ENCODE measurements around the gene CDH23.
A peak's percentile ranks its signal among the peaks of the same experiment; 100 is the strongest.

CDH23 gene

GRCh38 chr10:71636588-71636987, 239.9 kb downstream of the CDH23 start:
- Histone ChIP-seq H2BK5ac (ENCODE audit: low read depth, low read length, poor library complexity) (no peak overlapping the region), H3K4me3 (ENCODE audit: low read depth, low read length) (no peak overlapping the region), H3K27me3 (ENCODE audit: insufficient read depth, low read length) (no peaks in the 10 kb centered on the region), H2AK5ac (ENCODE audit: low read length) (no peak overlapping the region), H3K27ac (ENCODE audit: low read depth, low read length) (no peak overlapping the region), H3K14ac (ENCODE audit: low read length) (no peak overlapping the region), H3K36me3 (ENCODE audit: control insufficient read depth in 1 of 2, insufficient read depth in 2 of 2, low read length in 2 of 2) (no peaks in the 10 kb centered on the region), H3K18ac (ENCODE audit: low read length) (no peak overlapping the region), H2BK120ac (ENCODE audit: insufficient read depth, low read length, poor library complexity) (no peak overlapping the region), H3K9ac (ENCODE audit: low read length) (no peak overlapping the region), H3K4me1 (ENCODE audit: control insufficient read depth in 1 of 2, insufficient read depth in 2 of 2, low read length in 2 of 2) (peaks cover 2 to 4% of the 10 kb centered on the region in 2 experiments), H2BK12ac (ENCODE audit: low read length) (no peak overlapping the region), H3K4ac (ENCODE audit: low read depth, low read length) (no peak overlapping the region), H2AFZ (ENCODE audit: insufficient read depth, low read length, poor library complexity) (no peak overlapping the region), H3K79me1 (ENCODE audit: low read length) (no peaks in the 10 kb centered on the region), H3K79me2 (ENCODE audit: control insufficient read depth, insufficient read depth, low read length, poor library complexity) (peaks cover 2% of the 10 kb centered on the region), H3K23ac (ENCODE audit: low read length) (no peak overlapping the region), H3K9me3 (ENCODE audit: insufficient read depth, low read depth, low read length) (peaks cover 2% of the 10 kb centered on the region), H4K12ac (ENCODE audit: low read depth, low read length) (no peak overlapping the region), H4K91ac (ENCODE audit: low read depth, low read length) (no peak overlapping the region), H4K8ac (ENCODE audit: low read depth, low read length) (no peak overlapping the region), H3K4me2 (ENCODE audit: low read length) (no peak overlapping the region)
- no CpG with 5 or more reads among the region's 5 CpGs for WGBS (ENCODE audit: extremely low coverage, insufficient coverage, insufficient read length)
- DNase-seq, result no peak

GRCh38 chr10:71637305-71637704, 240.6 kb downstream of the CDH23 start:
- no peak overlapping the region for H4K91ac ChIP-seq (ENCODE audit: low read depth, low read length)
- H3K9ac ChIP-seq (ENCODE audit: low read length), result no peak overlapping the region
- no peaks in the 10 kb centered on the region for H3K79me1 ChIP-seq (ENCODE audit: low read length)
- no peaks in the 10 kb centered on the region for H3K27me3 ChIP-seq (ENCODE audit: insufficient read depth, low read length)
- H3K4me3 ChIP-seq (ENCODE audit: low read depth, low read length), result no peak overlapping the region
- H3K4me1 ChIP-seq (ENCODE audit: control insufficient read depth in 1 of 2, insufficient read depth in 2 of 2, low read length in 2 of 2), result peaks cover 2 to 4% of the 10 kb centered on the region in 2 experiments
- no peaks in the 10 kb centered on the region for H3K36me3 ChIP-seq (ENCODE audit: control insufficient read depth in 1 of 2, insufficient read depth in 2 of 2, low read length in 2 of 2)
- H3K4me2 ChIP-seq (ENCODE audit: low read length), result no peak overlapping the region
- H3K27ac ChIP-seq (ENCODE audit: low read depth, low read length), result no peak overlapping the region
- no peak overlapping the region for H3K23ac ChIP-seq (ENCODE audit: low read length)
- WGBS (ENCODE audit: extremely low coverage, insufficient coverage, insufficient read length), result no CpG with 5 or more reads among the region's 2 CpGs
- no peak overlapping the region for H2AFZ ChIP-seq (ENCODE audit: insufficient read depth, low read length, poor library complexity)
- no peak overlapping the region for H4K12ac ChIP-seq (ENCODE audit: low read depth, low read length)
- H2BK12ac ChIP-seq (ENCODE audit: low read length), result no peak overlapping the region
- H3K14ac ChIP-seq (ENCODE audit: low read length), result no peak overlapping the region
- peaks cover 2% of the 10 kb centered on the region for H3K79me2 ChIP-seq (ENCODE audit: control insufficient read depth, insufficient read depth, low read length, poor library complexity)
- H3K18ac ChIP-seq (ENCODE audit: low read length), result no peak overlapping the region
- no peak overlapping the region for H2BK120ac ChIP-seq (ENCODE audit: insufficient read depth, low read length, poor library complexity)
- no peak for DNase-seq
- H2AK5ac ChIP-seq (ENCODE audit: low read length), result no peak overlapping the region
- no peak overlapping the region for H4K8ac ChIP-seq (ENCODE audit: low read depth, low read length)
- peaks cover 2% of the 10 kb centered on the region for H3K9me3 ChIP-seq (ENCODE audit: insufficient read depth, low read depth, low read length)
- H2BK5ac ChIP-seq (ENCODE audit: low read depth, low read length, poor library complexity), result no peak overlapping the region
- H3K4ac ChIP-seq (ENCODE audit: low read depth, low read length), result no peak overlapping the region

GRCh38 chr10:71638064-71638821, 241.5 kb downstream of the CDH23 start:
- Histone ChIP-seq H2BK5ac (ENCODE audit: low read depth, low read length, poor library complexity) (no peak overlapping the region), H3K4me1 (ENCODE audit: control insufficient read depth in 1 of 2, insufficient read depth in 2 of 2, low read length in 2 of 2) (peaks cover 2 to 4% of the 10 kb centered on the region in 2 experiments), H3K4ac (ENCODE audit: low read depth, low read length) (no peak overlapping the region), H3K23ac (ENCODE audit: low read length) (no peak overlapping the region), H4K8ac (ENCODE audit: low read depth, low read length) (no peak overlapping the region), H3K27ac (ENCODE audit: low read depth, low read length) (no peak overlapping the region), H3K9me3 (ENCODE audit: insufficient read depth, low read depth, low read length) (peaks cover 2% of the 10 kb centered on the region), H2AFZ (ENCODE audit: insufficient read depth, low read length, poor library complexity) (no peak overlapping the region), H2BK120ac (ENCODE audit: insufficient read depth, low read length, poor library complexity) (no peak overlapping the region), H3K79me2 (ENCODE audit: control insufficient read depth, insufficient read depth, low read length, poor library complexity) (peaks cover 2% of the 10 kb centered on the region), H3K4me3 (ENCODE audit: low read depth, low read length) (no peak overlapping the region), H3K4me2 (ENCODE audit: low read length) (no peak overlapping the region), H3K14ac (ENCODE audit: low read length) (no peak overlapping the region), H4K91ac (ENCODE audit: low read depth, low read length) (no peak overlapping the region), H4K12ac (ENCODE audit: low read depth, low read length) (no peak overlapping the region), H3K36me3 (ENCODE audit: control insufficient read depth in 1 of 2, insufficient read depth in 2 of 2, low read length in 2 of 2) (no peaks in the 10 kb centered on the region), H3K18ac (ENCODE audit: low read length) (no peak overlapping the region), H3K9ac (ENCODE audit: low read length) (no peak overlapping the region), H3K79me1 (ENCODE audit: low read length) (no peaks in the 10 kb centered on the region), H2BK12ac (ENCODE audit: low read length) (no peak overlapping the region), H2AK5ac (ENCODE audit: low read length) (no peak overlapping the region), H3K27me3 (ENCODE audit: insufficient read depth, low read length) (no peaks in the 10 kb centered on the region)
- no CpG with 5 or more reads among the region's 14 CpGs for WGBS (ENCODE audit: extremely low coverage, insufficient coverage, insufficient read length)
- DNase-seq, result peak; percentile 86 to 93

GRCh38 chr10:71638822-71639719, 242.4 kb downstream of the CDH23 start:
- H3K9me3 ChIP-seq (ENCODE audit: insufficient read depth, low read depth, low read length), result peaks cover 2% of the 10 kb centered on the region
- H3K4ac ChIP-seq (ENCODE audit: low read depth, low read length), result no peak overlapping the region
- no peak overlapping the region for H3K18ac ChIP-seq (ENCODE audit: low read length)
- no peak for DNase-seq
- H3K79me1 ChIP-seq (ENCODE audit: low read length), result no peaks in the 10 kb centered on the region
- no CpG with 5 or more reads among the region's 24 CpGs for WGBS (ENCODE audit: extremely low coverage, insufficient coverage, insufficient read length)
- no peak overlapping the region for H4K91ac ChIP-seq (ENCODE audit: low read depth, low read length)
- no peak overlapping the region for H3K14ac ChIP-seq (ENCODE audit: low read length)
- H2BK12ac ChIP-seq (ENCODE audit: low read length), result no peak overlapping the region
- no peak overlapping the region for H2BK5ac ChIP-seq (ENCODE audit: low read depth, low read length, poor library complexity)
- no peak overlapping the region for H3K4me3 ChIP-seq (ENCODE audit: low read depth, low read length)
- peaks cover 2% of the 10 kb centered on the region for H3K79me2 ChIP-seq (ENCODE audit: control insufficient read depth, insufficient read depth, low read length, poor library complexity)
- H3K27me3 ChIP-seq (ENCODE audit: insufficient read depth, low read length), result no peaks in the 10 kb centered on the region
- H3K4me2 ChIP-seq (ENCODE audit: low read length), result no peak overlapping the region
- H2AK5ac ChIP-seq (ENCODE audit: low read length), result no peak overlapping the region
- peaks cover 2 to 4% of the 10 kb centered on the region in 2 experiments for H3K4me1 ChIP-seq (ENCODE audit: control insufficient read depth in 1 of 2, insufficient read depth in 2 of 2, low read length in 2 of 2)
- H4K12ac ChIP-seq (ENCODE audit: low read depth, low read length), result no peak overlapping the region
- H3K9ac ChIP-seq (ENCODE audit: low read length), result no peak overlapping the region
- no peak overlapping the region for H3K23ac ChIP-seq (ENCODE audit: low read length)
- no peaks in the 10 kb centered on the region for H3K36me3 ChIP-seq (ENCODE audit: control insufficient read depth in 1 of 2, insufficient read depth in 2 of 2, low read length in 2 of 2)
- no peak overlapping the region for H3K27ac ChIP-seq (ENCODE audit: low read depth, low read length)
- H4K8ac ChIP-seq (ENCODE audit: low read depth, low read length), result no peak overlapping the region
- no peak overlapping the region for H2BK120ac ChIP-seq (ENCODE audit: insufficient read depth, low read length, poor library complexity)
- H2AFZ ChIP-seq (ENCODE audit: insufficient read depth, low read length, poor library complexity), result no peak overlapping the region
